Peyer's patch (tissue), 4 donors: Measurements from ENCODE around the gene PRRT2. TPM values are rescaled to one million over a fixed set of nuclear protein-coding genes. Genes with fewer than 3 reads are reported as not detected.

Experiments used
- DNase-seq, 3 donors: peaks; one replicate each; pipeline ENCODE4 v3.0.0-alpha.2; 2017 to 2019
- H3K27ac ChIP-seq, 4 donors: fragments of 200-600 bp; sonication (generic); one replicate each; pipeline ENCODE4 v1.5.1; 2016 to 2019
- H3K27me3 ChIP-seq, 2 donors: fragments of 200-600 bp; sonication (generic); one replicate each; pipeline ENCODE4 v1.5.1; 2019
- H3K36me3 ChIP-seq, 3 donors: fragments of 200-600 bp; sonication (generic); one replicate each; pipeline ENCODE4 v1.5.1; 2016 to 2019
- H3K4me1 ChIP-seq, 4 donors: fragments of 200-600 bp; sonication (generic); one replicate each; pipeline ENCODE4 v1.5.1; 2016 to 2019
- H3K4me3 ChIP-seq, 4 donors: fragments of 200-600 bp; sonication (generic); 1 replicate in 3 of 4; 2 replicates in 1 of 4; pipeline ENCODE4 v1.5.1; 2016 to 2019; ENCODE audit warnings: mild to moderate bottlenecking in 1 of 4
- H3K9me3 ChIP-seq, 4 donors: fragments of 200-600 bp; sonication (generic); one replicate each; pipeline ENCODE4 v1.5.1; 2016 to 2019; ENCODE audit warnings: mild to moderate bottlenecking in 1 of 4
- CTCF ChIP-seq, 6 experiments: fragments of 450-650 bp in 4 of 6; fragments of 200-600 bp in 2 of 6; sonication (generic) in 1 of 6; IDR thresholded peaks; one replicate each; pipeline ENCODE4 v1.5.1; 2017 to 2019; ENCODE audit warnings: antibody characterized with exemption in 6 of 6, mild to moderate bottlenecking in 3 of 6, moderate library complexity in 1 of 6
- POLR2A ChIP-seq, 2 donors: fragments of 450-650 bp; IDR thresholded peaks; one replicate each; pipeline ENCODE4 v1.5.1; 2017; ENCODE audit warnings: antibody characterized with exemption in 2 of 2, mild to moderate bottlenecking in 2 of 2, moderate library complexity in 2 of 2
- total RNA-seq, 4 donors: library from RNA; depleted of rRNA; stranded (reverse); fragments of >200 nt; gene quantifications; one replicate each; pipeline ENCODE4 v1.1.0, GENCODE V29; 2016

Gene PRRT2
- total RNA-seq, 4 donors from 2014 or later = 0.95 to 3.3 (median 2.5) TPM; not detected in 1

DNA sequence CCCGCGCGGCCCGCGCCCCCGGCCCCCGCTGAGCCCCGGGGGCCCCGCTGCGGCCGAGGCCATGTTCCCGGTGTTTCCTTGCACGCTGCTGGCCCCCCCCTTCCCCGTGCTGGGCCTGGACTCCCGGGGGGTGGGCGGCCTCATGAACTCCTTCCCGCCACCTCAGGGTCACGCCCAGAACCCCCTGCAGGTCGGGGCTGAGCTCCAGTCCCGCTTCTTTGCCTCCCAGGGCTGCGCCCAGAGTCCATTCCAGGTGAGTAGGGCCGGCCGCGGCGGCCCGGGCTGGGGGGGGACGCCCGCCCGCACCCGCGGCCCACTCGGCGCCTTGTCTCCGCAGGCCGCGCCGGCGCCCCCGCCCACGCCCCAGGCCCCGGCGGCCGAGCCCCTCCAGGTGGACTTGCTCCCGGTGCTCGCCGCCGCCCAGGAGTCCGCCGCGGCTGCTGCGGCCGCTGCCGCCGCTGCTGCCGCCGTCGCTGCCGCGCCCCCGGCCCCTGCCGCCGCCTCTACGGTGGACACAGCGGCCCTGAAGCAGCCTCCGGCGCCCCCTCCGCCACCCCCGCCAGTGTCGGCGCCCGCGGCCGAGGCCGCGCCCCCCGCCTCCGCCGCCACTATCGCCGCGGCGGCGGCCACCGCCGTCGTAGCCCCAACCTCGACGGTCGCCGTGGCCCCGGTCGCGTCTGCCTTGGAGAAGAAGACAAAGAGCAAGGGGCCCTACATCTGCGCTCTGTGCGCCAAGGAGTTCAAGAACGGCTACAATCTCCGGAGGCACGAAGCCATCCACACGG is 5.2 kb upstream of the PRRT2 start:
- DNase-seq = peak; percentile 63 to 76 (median 73)
- no peaks in the 10 kb centered on the region for H3K27me3 ChIP-seq
- peak overlapping the region; percentile 55 to 79 (median 70) for H3K4me3 ChIP-seq
- peak overlapping the region; percentile 85 to 98 (median 90) for H3K27ac ChIP-seq
- no peaks in the 10 kb centered on the region for H3K9me3 ChIP-seq
- peaks cover 4 to 47% (median 29%) of the 10 kb centered on the region in 4 donors for H3K4me1 ChIP-seq
- H3K36me3 ChIP-seq = peaks cover 0 to 15% (median 0%) of the 10 kb centered on the region in 3 donors
- no peak for TF ChIP-seq POLR2A (IDR thresholded peaks at IDR 0.05)

GRCh38 chr16:29807426-29808218 is 4.4 kb upstream of the PRRT2 start:
- H3K27ac ChIP-seq = peak overlapping the region; percentile 85 to 98 (median 90)
- H3K9me3 ChIP-seq = no peaks in the 10 kb centered on the region
- H3K36me3 ChIP-seq = peaks cover 0 to 15% (median 0%) of the 10 kb centered on the region in 3 donors
- H3K27me3 ChIP-seq = no peaks in the 10 kb centered on the region
- H3K4me3 ChIP-seq = peak overlapping the region; percentile 55 to 79 (median 70)
- H3K4me1 ChIP-seq = peaks cover 4 to 55% (median 34%) of the 10 kb centered on the region in 4 donors
- TF ChIP-seq CTCF (IDR thresholded peaks at IDR 0.05) (peak in 5 of 6 experiments; percentile 9 to 76 (median 56)), POLR2A (IDR thresholded peaks at IDR 0.05) (peak; percentile 35 to 46)
- DNase-seq = peak; percentile 85 to 94 (median 89)

DNA sequence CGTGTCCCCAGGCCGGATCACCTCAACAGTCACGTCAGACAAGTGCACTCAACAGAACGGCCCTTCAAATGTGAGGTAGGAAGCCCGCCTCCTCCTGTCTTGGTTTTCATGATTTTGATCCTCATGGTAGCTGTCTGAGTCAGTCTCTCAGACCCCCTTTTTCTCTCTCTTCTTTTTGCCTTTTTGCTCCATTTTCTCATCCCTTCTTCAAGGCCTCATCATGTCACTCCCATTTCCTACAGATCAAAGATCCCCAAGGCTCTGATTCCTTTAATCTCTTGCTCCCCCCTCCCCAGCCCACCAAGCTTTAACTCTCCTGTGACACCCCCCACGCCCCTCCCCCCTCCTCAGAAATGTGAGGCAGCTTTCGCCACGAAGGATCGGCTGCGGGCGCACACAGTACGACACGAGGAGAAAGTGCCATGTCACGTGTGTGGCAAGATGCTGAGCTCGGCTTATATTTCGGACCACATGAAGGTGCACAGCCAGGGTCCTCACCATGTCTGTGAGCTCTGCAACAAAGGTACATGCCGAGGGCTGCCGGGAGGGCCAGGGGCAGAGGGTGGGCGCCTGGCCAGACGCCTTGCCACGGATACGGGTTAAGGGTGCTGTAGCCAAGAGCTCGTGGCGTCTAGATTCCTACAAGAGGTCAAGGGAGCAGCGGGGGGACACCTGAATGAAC is 3.6 kb upstream of the PRRT2 start:
- Histone ChIP-seq H3K27me3 (no peaks in the 10 kb centered on the region), H3K36me3 (peaks cover 0 to 15% (median 0%) of the 10 kb centered on the region in 3 donors), H3K27ac (peak overlapping the region; percentile 85 to 98 (median 90)), H3K4me1 (peaks cover 4 to 62% (median 34%) of the 10 kb centered on the region in 4 donors), H3K4me3 (peak overlapping the region; percentile 55 to 79 (median 70)), H3K9me3 (no peaks in the 10 kb centered on the region)
- no peak for DNase-seq
- TF ChIP-seq CTCF (IDR thresholded peaks at IDR 0.05) = peak in 1 of 6 experiments; percentile 1
- no peak for TF ChIP-seq POLR2A (IDR thresholded peaks at IDR 0.05)

DNA sequence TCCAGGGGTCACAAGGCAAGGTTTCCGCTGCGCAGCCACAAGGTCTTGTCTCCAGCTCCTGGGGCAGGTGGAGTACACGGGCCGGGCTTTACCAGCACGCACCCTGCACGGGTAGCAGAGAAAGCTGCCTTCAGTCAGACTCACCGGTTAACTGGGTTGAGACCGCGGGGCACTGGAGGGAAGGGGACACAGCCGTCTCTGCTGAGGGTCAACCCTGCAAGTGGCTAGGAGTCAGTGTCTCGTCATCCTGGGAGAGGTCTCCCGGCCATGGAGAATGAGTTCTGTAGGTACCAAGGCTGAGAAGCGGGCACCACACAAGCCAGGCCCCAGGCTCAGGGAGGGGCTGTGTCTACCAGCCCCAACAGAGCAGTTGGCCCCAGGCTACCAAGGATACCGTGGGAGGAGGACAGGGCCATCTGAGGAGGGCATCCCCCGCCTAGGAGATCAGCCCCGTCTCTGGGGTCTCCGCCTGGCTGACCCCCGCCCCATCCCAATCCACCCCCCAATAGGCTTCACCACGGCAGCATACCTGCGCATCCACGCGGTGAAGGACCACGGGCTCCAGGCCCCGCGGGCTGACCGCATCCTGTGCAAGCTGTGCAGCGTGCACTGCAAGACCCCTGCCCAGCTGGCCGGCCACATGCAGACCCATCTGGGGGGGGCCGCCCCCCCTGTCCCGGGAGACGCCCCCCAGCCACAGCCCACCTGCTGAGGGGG is 2.8 kb upstream of the PRRT2 start:
- Histone ChIP-seq H3K36me3 (peaks cover 0 to 15% (median 0%) of the 10 kb centered on the region in 3 donors), H3K27me3 (no peaks in the 10 kb centered on the region), H3K9me3 (no peaks in the 10 kb centered on the region), H3K27ac (peak overlapping the region; percentile 85 to 98 (median 90)), H3K4me1 (peaks cover 4 to 62% (median 34%) of the 10 kb centered on the region in 4 donors), H3K4me3 (peak overlapping the region in 2 of 4 donors; percentile 63 to 76)
- TF ChIP-seq POLR2A (IDR thresholded peaks at IDR 0.05) = no peak
- TF ChIP-seq CTCF (IDR thresholded peaks at IDR 0.05) = no peak
- DNase-seq = no peak

DNA sequence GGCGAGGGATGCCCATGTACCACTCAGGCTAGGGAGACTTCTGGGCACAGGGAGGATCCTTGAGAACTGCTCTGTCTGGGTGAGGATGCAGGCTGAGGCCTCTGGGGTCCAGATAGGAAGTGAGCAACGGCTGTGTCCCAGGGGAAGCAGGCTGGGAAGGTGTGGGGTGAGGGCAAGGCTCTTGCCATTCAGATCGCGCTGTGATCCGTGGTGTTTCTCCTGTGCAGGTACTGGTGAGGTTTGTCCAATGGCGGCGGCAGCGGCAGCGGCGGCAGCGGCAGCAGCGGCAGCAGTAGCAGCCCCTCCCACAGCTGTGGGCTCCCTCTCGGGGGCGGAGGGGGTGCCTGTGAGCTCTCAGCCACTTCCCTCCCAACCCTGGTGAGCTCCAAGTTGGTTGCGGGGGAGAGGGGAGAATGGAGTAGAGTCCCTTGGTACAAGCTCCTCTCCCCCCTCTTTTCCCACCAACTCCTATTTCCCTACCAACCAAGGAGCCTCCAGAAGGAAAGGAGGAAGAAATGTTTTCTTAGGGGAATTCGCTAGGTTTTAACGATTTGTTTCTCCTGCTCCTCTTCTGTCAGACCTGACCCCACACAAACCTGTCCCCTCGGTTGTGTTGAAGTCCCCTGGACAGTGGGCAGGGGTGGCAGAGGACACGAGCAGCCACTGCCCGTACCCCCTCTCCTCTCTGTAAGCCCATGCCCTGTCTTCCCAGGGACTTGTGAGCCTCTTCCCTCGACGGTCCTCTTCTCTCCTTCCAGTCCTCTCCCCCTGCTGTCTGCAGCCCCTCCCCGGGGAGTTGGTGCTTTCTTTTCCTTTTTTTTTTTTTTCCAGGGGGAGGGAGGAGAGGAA is 1.9 kb upstream of the PRRT2 start:
- Histone ChIP-seq H3K27me3 (no peaks in the 10 kb centered on the region), H3K4me1 (peaks cover 4 to 65% (median 34%) of the 10 kb centered on the region in 4 donors), H3K36me3 (peaks cover 0 to 15% (median 0%) of the 10 kb centered on the region in 3 donors), H3K4me3 (peak overlapping the region in 1 of 4 donors; percentile 13), H3K9me3 (no peaks in the 10 kb centered on the region), H3K27ac (peak overlapping the region in 3 of 4 donors; percentile 87 to 98 (median 93))
- TF ChIP-seq POLR2A (IDR thresholded peaks at IDR 0.05) (no peak), CTCF (IDR thresholded peaks at IDR 0.05) (no peak)
- DNase-seq = no peak
